Skeletal muscle cell (primary cell): Measurements from ENCODE around the gene NUTF2.
"Not testable (repeated sequence)": the region's sequence is repeated elsewhere in the genome, so short reads cannot be mapped to it uniquely, and the experiment has no call there.

Source experiments
- DNase-seq: peaks from one replicate; pipeline ENCODE4 v3.0.0-alpha.2; 2010; ENCODE audit warnings: low read depth
- H3K4me3 ChIP-seq: 2 replicates; pipeline ENCODE4 v1.5.1; 2011; ENCODE audit warnings: low read depth, mild to moderate bottlenecking, control low read depth, low read length, moderate library complexity

NUTF2 gene

GRCh38 chr16:67833415-67834241, 13.1 kb upstream of the NUTF2 start:
- H3K4me3 ChIP-seq = peak overlapping the region; percentile 82
- DNase-seq = peak; percentile 59

- DNase-seq = no peak
- H3K4me3 ChIP-seq = peak overlapping the region; percentile 82
Observed at GRCh38 chr16:67834242-67834614, 12.5 kb upstream of the NUTF2 start.

- not testable (repeated sequence) for DNase-seq, H3K4me3 ChIP-seq
Observed at GRCh38 chr16:67837190-67837589, 9.5 kb upstream of the NUTF2 start.

GRCh38 chr16:67837811-67838210, 8.9 kb upstream of the NUTF2 start:
- H3K4me3 ChIP-seq = no peak overlapping the region
- no peak for DNase-seq

GRCh38 chr16:67841198-67841815, 5.4 kb upstream of the NUTF2 start:
- DNase-seq = no peak
- H3K4me3 ChIP-seq = peak overlapping the region; percentile 75

DNA sequence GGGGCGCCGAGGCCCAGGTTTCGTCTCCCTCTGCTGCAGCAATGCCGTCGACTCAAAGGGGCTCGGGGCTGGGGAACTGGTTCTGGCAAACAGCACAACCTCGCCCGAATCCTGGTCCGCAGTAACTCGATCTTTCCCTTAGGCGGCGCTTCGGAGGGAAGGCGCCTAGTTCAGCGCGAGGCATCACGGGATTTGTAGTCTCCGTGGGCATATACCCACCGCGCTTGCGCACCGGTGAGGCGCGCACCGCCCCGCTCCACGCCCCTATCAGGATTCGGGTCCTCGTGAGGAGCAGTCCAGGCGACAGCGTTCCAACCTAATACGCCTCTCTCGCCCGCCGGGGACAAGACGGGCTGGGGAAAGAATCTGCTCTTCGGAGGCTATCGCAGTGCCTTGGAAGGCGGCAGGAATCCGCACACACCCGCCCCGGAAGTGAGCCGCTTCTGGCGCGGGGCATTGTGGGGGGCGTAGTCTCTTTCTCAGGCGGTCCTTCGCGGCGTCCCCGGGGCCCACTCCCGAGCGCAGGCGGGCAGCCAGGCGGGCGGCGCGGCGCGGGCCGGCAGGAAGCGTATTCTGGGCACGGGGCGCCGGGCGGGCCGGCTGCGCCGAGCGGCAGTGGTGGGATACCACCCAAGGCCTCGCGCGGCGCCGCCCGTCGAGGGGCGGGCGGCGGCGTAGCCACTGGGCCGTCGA, 4.8 kb upstream of the NUTF2 start, which contains the start of gene THAP11:
THAP11 (plus strand) TSS at position 505 of the 693 bp plus-strand sequence. CDS start 235 bp downstream, outside the sequence.
- peak within 1 kb of the TSS; percentile 75 for H3K4me3 ChIP-seq
- peak; percentile 74 for DNase-seq

GRCh38 chr16:67842509-67843342, 4.0 kb upstream of the NUTF2 start:
- no peak for DNase-seq
- peak overlapping the region; percentile 75 for H3K4me3 ChIP-seq

DNA sequence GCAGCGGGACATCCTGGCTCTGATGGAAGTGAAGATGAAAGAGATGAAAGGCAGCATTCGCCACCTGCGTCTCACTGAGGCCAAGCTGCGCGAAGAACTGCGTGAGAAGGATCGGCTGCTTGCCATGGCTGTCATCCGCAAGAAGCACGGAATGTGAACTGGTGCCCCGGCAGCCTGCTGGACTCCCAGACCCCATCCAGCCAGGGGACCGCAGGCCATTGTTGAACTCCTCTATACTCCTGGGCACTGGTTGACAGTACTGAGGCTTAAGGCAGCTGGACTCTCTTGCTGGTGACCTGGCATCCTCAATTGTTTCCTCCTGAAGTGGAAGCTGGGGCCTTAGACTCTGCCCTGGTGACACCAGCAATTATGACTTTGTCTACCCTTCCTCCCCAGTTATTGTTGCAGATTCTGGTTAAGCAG, 3.4 kb upstream of the NUTF2 start:
- no peak for DNase-seq

GRCh38 chr16:67844497-67844896, 2.2 kb upstream of the NUTF2 start:
- DNase-seq = no peak
- H3K4me3 ChIP-seq = peak overlapping the region; percentile 7

More for the DNA sequence above, 3.4 kb upstream of the NUTF2 start:
- H3K4me3 ChIP-seq = peak overlapping the region; percentile 75

DNA sequence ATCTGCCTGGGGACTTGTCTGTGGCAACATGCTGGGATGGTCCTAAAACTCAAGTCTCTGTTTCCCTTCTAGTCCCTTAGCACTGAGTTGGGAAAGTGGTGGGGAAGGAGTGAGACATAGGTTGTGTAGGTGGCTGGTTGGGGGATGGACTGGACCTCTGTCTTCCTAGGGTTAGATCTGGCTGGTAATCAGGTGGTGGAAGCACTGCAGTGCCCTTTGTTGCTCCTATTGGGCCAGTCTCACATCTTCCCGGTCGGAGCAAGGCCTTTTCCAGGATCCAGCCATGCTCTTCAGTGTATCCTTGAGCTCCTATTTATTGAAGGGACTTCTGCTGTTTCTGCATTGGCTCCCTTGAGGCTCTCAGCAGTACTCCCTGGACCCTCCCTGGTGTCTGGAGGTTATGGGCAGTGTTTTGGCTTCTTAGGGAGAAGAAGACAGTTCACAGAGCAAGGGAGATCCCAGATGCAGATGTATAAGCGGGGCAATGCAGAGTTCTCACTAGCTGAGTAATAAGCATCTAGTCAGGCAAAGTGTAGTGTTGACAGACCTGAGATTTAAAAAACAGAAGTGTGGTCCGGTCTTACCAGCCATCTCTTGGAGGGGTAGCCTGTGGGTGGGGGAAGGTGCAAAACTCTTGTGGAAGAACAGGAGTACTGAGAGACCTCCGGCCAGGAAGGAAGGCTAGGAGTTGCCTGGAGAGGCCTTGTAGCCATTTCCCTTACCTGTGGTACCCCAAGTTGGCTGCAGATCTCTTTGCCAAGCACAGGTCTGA, 1.3 kb upstream of the NUTF2 start:
- H3K4me3 ChIP-seq = peak overlapping the region; percentile 92
- DNase-seq = no peak

GRCh38 chr16:67846063-67846319, 742 bp upstream of the NUTF2 start:
- DNase-seq = no peak
- H3K4me3 ChIP-seq = peak overlapping the region; percentile 92

DNA sequence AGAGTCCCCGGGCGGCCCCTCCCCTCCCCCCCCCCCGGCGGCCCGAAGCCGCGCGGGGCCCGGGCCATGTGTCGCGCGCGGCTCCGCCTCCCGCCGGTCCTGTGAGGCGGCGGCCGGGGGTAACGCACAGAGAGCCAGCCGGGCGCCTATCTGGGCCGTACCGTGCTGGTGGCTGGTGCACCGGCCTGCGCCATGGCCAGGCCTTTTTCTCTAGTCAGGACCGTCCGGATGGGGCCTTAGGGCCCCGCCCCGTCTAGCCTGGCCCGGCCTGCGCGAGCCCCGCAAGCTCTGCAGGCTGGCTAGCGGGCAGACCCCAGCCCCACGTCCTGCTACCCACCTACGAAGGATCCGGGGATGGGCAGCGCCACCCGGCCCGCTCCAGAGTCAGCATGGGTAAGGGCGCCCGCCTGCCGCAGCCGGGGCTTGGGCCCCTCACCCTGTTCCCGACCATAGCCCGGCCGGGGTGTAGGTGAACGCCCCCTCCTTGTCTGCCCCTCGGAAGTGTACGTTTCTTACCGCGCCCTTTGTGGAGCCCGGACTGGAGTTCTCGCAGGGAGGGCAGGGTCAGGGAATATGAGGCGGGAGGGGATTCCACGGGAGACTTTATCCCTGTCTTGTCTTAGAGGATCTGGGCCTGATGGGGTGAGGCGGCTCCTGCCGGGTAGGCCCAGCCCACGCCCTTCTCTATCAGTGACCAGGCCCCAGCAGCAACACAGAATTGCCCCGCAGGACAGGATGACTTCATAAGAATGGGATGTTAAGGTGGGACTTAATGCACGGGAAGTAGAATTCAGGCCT, 530 bp downstream of the NUTF2 start, which contains the start of gene CENPT:
CENPT (minus strand) TSS at position 630 of the 798 bp plus-strand sequence. CDS start 13,834 bp downstream, outside the sequence.
- no peak for DNase-seq
- H3K4me3 ChIP-seq = peak within 1 kb of the TSS; percentile 92

DNA sequence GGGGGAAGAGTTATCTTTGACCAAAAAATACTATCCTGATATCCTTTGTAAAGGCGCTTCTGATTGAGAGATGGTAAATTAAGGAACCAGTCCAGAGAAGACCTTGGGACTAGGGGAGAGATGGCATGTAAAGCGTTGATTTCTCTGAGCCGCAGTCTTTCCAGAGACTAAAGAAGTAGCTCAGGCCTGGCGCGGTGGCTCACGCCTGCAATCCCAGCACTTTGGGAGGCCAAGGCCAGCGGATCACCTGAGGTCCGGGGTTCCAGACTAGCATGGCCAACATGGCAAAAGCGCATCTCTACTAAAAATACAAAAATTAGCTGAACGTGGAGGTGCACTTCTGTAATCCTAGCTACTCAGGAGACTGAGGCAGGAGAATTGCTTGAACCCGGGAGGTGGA, 1.4 kb downstream of the NUTF2 start:
- DNase-seq = no peak
- peak overlapping the region; percentile 92 for H3K4me3 ChIP-seq

GRCh38 chr16:67853670-67854069, 6.9 kb downstream of the NUTF2 start:
- DNase-seq = no peak
- no peak overlapping the region for H3K4me3 ChIP-seq

GRCh38 chr16:67855789-67856188, 9.1 kb downstream of the NUTF2 start:
- DNase-seq = no peak

GRCh38 chr16:67856927-67857546, 10.3 kb downstream of the NUTF2 start:
- no peak overlapping the region for H3K4me3 ChIP-seq
- DNase-seq = no peak

More at GRCh38 chr16:67855789-67856188, 9.1 kb downstream of the NUTF2 start:
- no peak overlapping the region for H3K4me3 ChIP-seq

DNA sequence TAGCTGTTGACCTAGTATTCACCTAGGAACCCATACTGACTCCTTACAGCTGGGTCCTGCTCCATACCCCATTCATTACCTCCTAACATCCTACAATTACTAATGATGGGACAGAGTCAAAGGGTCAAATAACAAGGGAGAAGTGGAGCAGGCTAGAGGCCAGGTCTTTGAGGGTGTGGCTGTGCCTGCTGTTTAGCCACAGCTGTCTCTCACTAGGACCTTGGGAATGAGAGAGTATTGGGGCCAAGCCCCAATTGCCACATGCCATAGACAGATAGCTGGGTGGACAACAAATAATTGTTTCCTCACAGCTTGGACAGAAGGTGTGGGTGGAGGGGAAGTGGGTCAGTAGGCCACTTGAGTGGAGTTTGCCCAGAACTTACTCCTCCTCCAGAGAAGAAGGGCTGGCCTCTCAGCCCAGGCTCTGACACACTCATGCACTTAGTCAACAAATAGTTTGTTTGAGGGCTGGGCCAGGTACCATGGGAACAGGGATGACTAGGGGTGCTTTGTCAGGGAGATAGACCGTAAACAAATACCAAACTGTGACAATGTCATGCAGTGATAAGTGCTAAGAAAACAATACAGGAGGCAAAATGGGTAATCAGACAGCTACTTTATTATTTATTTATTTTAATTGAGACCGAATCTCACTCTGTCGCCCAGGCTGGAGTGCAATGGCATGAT, 11.0 kb downstream of the NUTF2 start:
- peak; percentile 53 for DNase-seq
- no peak overlapping the region for H3K4me3 ChIP-seq
